Subcutaneous abdominal adipose tissue (tissue), 5 donors: ENCODE results near the gene DHRS13.

Experiments
- H3K27ac ChIP-seq: one replicate; pipeline ENCODE4 v1.7.0; 2013; ENCODE audit warnings: low read depth, mild to moderate bottlenecking, inconsistent platforms, low read length, moderate library complexity
- H3K27me3 ChIP-seq, 5 donors: one replicate each; pipeline ENCODE4 v1.7.0; 2013; ENCODE audit warnings: low read length in 5 of 5, inconsistent platforms in 1 of 5; ENCODE audit not compliant: control insufficient read depth in 5 of 5, insufficient read depth in 4 of 5
- H3K36me3 ChIP-seq, 5 donors: one replicate each; pipeline ENCODE4 v1.7.0; 2013; ENCODE audit warnings: low read length in 5 of 5; ENCODE audit not compliant: control insufficient read depth in 5 of 5, insufficient read depth in 5 of 5
- H3K4me1 ChIP-seq, 5 donors: one replicate each; pipeline ENCODE4 v1.7.0; 2013; ENCODE audit warnings: low read length in 5 of 5, mild to moderate bottlenecking in 3 of 5, moderate library complexity in 1 of 5; ENCODE audit not compliant: control insufficient read depth in 5 of 5, insufficient read depth in 5 of 5
- H3K4me3 ChIP-seq, 5 donors: one replicate each; pipeline ENCODE4 v1.7.0; 2013; ENCODE audit warnings: low read length in 5 of 5, low read depth in 1 of 5
- H3K9ac ChIP-seq, 5 donors: one replicate each; pipeline ENCODE4 v1.7.0; 2013; ENCODE audit warnings: low read length in 5 of 5, mild to moderate bottlenecking in 4 of 5, moderate library complexity in 3 of 5
- H3K9me3 ChIP-seq, 5 donors: one replicate each; pipeline ENCODE4 v1.7.0; 2013; ENCODE audit warnings: low read length in 5 of 5; ENCODE audit not compliant: control insufficient read depth in 5 of 5
- donor health status: healthy.
- donor health status: healthy.
- donor health status: healthy.
- donor health status: healthy.
- donor health status: healthy.

The DHRS13 gene

GRCh38 chr17:28885951-28886350 is 16.9 kb downstream of the DHRS13 start:
- Histone ChIP-seq H3K9ac (peak overlapping the region in 1 of 5 donors; percentile 12), H3K27me3 (no peaks in the 10 kb centered on the region), H3K27ac (no peak overlapping the region), H3K4me1 (peaks cover 0 to 10% (median 4%) of the 10 kb centered on the region in 5 donors), H3K9me3 (no peaks in the 10 kb centered on the region), H3K36me3 (peaks cover 0 to 75% (median 63%) of the 10 kb centered on the region in 5 donors), H3K4me3 (no peak overlapping the region)

GRCh38 chr17:28885363-28885762 is 17.5 kb downstream of the DHRS13 start:
- Histone ChIP-seq H3K36me3 (peaks cover 0 to 81% (median 69%) of the 10 kb centered on the region in 5 donors), H3K27me3 (no peaks in the 10 kb centered on the region), H3K4me3 (no peak overlapping the region), H3K9ac (no peak overlapping the region), H3K4me1 (peaks cover 0 to 6% (median 4%) of the 10 kb centered on the region in 5 donors), H3K9me3 (no peaks in the 10 kb centered on the region), H3K27ac (no peak overlapping the region)

- no peak overlapping the region for H3K4me3 ChIP-seq
- no peaks in the 10 kb centered on the region for H3K4me1 ChIP-seq
- H3K9me3 ChIP-seq, result no peaks in the 10 kb centered on the region
- no peak overlapping the region for H3K27ac ChIP-seq
- H3K9ac ChIP-seq, result no peak overlapping the region
- H3K36me3 ChIP-seq, result peaks cover 0 to 94% (median 81%) of the 10 kb centered on the region in 5 donors
- no peaks in the 10 kb centered on the region for H3K27me3 ChIP-seq
Observed at GRCh38 chr17:28883967-28884702, 18.7 kb downstream of the DHRS13 start.

GRCh38 chr17:28882154-28882895 is 20.6 kb downstream of the DHRS13 start:
- Histone ChIP-seq H3K9me3 (no peaks in the 10 kb centered on the region), H3K9ac (no peak overlapping the region), H3K4me3 (no peak overlapping the region), H3K27me3 (no peaks in the 10 kb centered on the region), H3K4me1 (no peaks in the 10 kb centered on the region), H3K27ac (no peak overlapping the region), H3K36me3 (peaks cover 5 to 93% (median 89%) of the 10 kb centered on the region in 5 donors)

GRCh38 chr17:28881533-28882056 is 21.3 kb downstream of the DHRS13 start:
- Histone ChIP-seq H3K36me3 (peaks cover 5 to 87% (median 82%) of the 10 kb centered on the region in 5 donors), H3K4me3 (no peak overlapping the region), H3K4me1 (no peaks in the 10 kb centered on the region), H3K27ac (no peak overlapping the region), H3K27me3 (no peaks in the 10 kb centered on the region), H3K9ac (no peak overlapping the region), H3K9me3 (no peaks in the 10 kb centered on the region)

GRCh38 chr17:28880572-28880945 is 22.3 kb downstream of the DHRS13 start:
- Histone ChIP-seq H3K36me3 (peaks cover 5 to 77% (median 76%) of the 10 kb centered on the region in 5 donors), H3K4me1 (no peaks in the 10 kb centered on the region), H3K4me3 (no peak overlapping the region), H3K27me3 (no peaks in the 10 kb centered on the region), H3K9ac (no peak overlapping the region), H3K9me3 (no peaks in the 10 kb centered on the region), H3K27ac (no peak overlapping the region)

GRCh38 chr17:28879886-28880571 is 22.9 kb downstream of the DHRS13 start:
- no peak overlapping the region for H3K4me3 ChIP-seq

GRCh38 chr17:28878981-28879380 is 23.9 kb downstream of the DHRS13 start:
- peaks cover 5 to 62% (median 60%) of the 10 kb centered on the region in 5 donors for H3K36me3 ChIP-seq
- H3K27ac ChIP-seq, result no peak overlapping the region

More at GRCh38 chr17:28879886-28880571, 22.9 kb downstream of the DHRS13 start:
- no peak overlapping the region for H3K27ac ChIP-seq
- H3K9me3 ChIP-seq, result no peaks in the 10 kb centered on the region
- no peak overlapping the region for H3K9ac ChIP-seq
- peaks cover 5 to 72% (median 71%) of the 10 kb centered on the region in 5 donors for H3K36me3 ChIP-seq
- H3K27me3 ChIP-seq, result no peaks in the 10 kb centered on the region
- H3K4me1 ChIP-seq, result no peaks in the 10 kb centered on the region

GRCh38 chr17:28878158-28878910 is 24.5 kb downstream of the DHRS13 start:
- H3K27ac ChIP-seq, result no peak overlapping the region
- peaks cover 5 to 55% (median 54%) of the 10 kb centered on the region in 5 donors for H3K36me3 ChIP-seq
- no peaks in the 10 kb centered on the region for H3K4me1 ChIP-seq
- H3K9ac ChIP-seq, result no peak overlapping the region
- no peak overlapping the region for H3K4me3 ChIP-seq
- H3K9me3 ChIP-seq, result no peaks in the 10 kb centered on the region
- no peaks in the 10 kb centered on the region for H3K27me3 ChIP-seq

More at GRCh38 chr17:28878981-28879380, 23.9 kb downstream of the DHRS13 start:
- H3K27me3 ChIP-seq, result no peaks in the 10 kb centered on the region
- no peak overlapping the region for H3K9ac ChIP-seq
- H3K9me3 ChIP-seq, result no peaks in the 10 kb centered on the region
- no peak overlapping the region for H3K4me3 ChIP-seq
- no peaks in the 10 kb centered on the region for H3K4me1 ChIP-seq
